DOHH2 (cell line): ENCODE data around the gene RAD23B.

Experiments
- H3F3A ChIP-seq: fragments of 200-600 bp; sonication (generic), shearing (Covaris generic); 2 replicates; pipeline ENCODE4 v1.6.0; 2016; ENCODE audit warnings: antibody characterized with exemption, mild to moderate bottlenecking; ENCODE audit not compliant: control insufficient read depth, insufficient read depth
- H3K27ac ChIP-seq: fragments of 200-600 bp; sonication (generic); 2 replicates; pipeline ENCODE4 v1.5.1; 2014; ENCODE audit warnings: low read depth, mild to moderate bottlenecking, low read length, moderate library complexity
- H3K27me3 ChIP-seq: fragments of 200-600 bp; sonication (generic); 2 replicates; pipeline ENCODE4 v1.6.1; 2014; ENCODE audit warnings: mild to moderate bottlenecking, low read length, mixed read lengths; ENCODE audit not compliant: control insufficient read depth
- H3K36me3 ChIP-seq: fragments of 200-600 bp; sonication (generic); 2 replicates; pipeline ENCODE4 v1.6.1; 2014; ENCODE audit warnings: mild to moderate bottlenecking, low read length, moderate library complexity, mixed read lengths; ENCODE audit not compliant: control insufficient read depth
- H3K4me1 ChIP-seq: fragments of 200-600 bp; sonication (generic); 2 replicates; pipeline ENCODE4 v1.6.1; 2014; ENCODE audit warnings: mild to moderate bottlenecking, low read length, mixed read lengths; ENCODE audit not compliant: control insufficient read depth
- H3K4me2 ChIP-seq: fragments of 200-600 bp; sonication (generic); 2 replicates; pipeline ENCODE4 v1.6.0; 2014; ENCODE audit warnings: mild to moderate bottlenecking, low read length, moderate library complexity
- H3K4me3 ChIP-seq: fragments of 200-600 bp; sonication (generic); 2 replicates; pipeline ENCODE4 v1.5.1; 2014; ENCODE audit warnings: mild to moderate bottlenecking, low read length, mixed read lengths
- H3K79me2 ChIP-seq: fragments of 200-600 bp; sonication (generic); 2 replicates; pipeline ENCODE4 v1.6.1; 2014; ENCODE audit warnings: mild to moderate bottlenecking, low read length, mixed read lengths; ENCODE audit not compliant: control insufficient read depth
- H3K9me2 ChIP-seq: fragments of 200-600 bp; sonication (generic); replicated peaks from 2 replicates; pipeline ENCODE4 v1.6.1; 2014; ENCODE audit warnings: mild to moderate bottlenecking, low read length, mixed read lengths; ENCODE audit not compliant: control insufficient read depth
- H3K9me3 ChIP-seq: fragments of 200-600 bp; sonication (generic); 2 replicates; pipeline ENCODE4 v1.6.1; 2014; ENCODE audit warnings: antibody characterized with exemption, low read length, mixed read lengths; ENCODE audit not compliant: control insufficient read depth, insufficient read depth
- H4K20me1 ChIP-seq: fragments of 200-600 bp; sonication (generic); 2 replicates; pipeline ENCODE4 v1.6.0; 2014; ENCODE audit warnings: low read depth, mild to moderate bottlenecking, antibody characterized with exemption, low read length, moderate library complexity; ENCODE audit not compliant: control insufficient read depth, insufficient read depth
- CTCF ChIP-seq: fragments of 200-600 bp; sonication (generic); IDR thresholded peaks from one replicate; pipeline ENCODE4 v1.5.1; 2014; ENCODE audit warnings: antibody characterized with exemption, mild to moderate bottlenecking, low read depth, low read length; ENCODE audit not compliant: poor library complexity, severe bottlenecking
- EZH2phosphoT487 ChIP-seq: fragments of 200-600 bp; sonication (generic); IDR thresholded peaks from 2 replicates; pipeline ENCODE4 v1.6.1; 2017; ENCODE audit warnings: borderline replicate concordance, mild to moderate bottlenecking, antibody characterized with exemption, low read length, moderate library complexity, mixed read lengths

Gene RAD23B

GRCh38 chr9:107243742-107244141 is 39.3 kb upstream of the RAD23B start:
- Histone ChIP-seq H3K4me2 (no peak overlapping the region), H3K4me3 (no peak overlapping the region), H3K4me1 (no peaks in the 10 kb centered on the region), H3K79me2 (no peaks in the 10 kb centered on the region), H3F3A (no peaks in the 10 kb centered on the region), H3K9me3 (no peaks in the 10 kb centered on the region), H3K36me3 (no peaks in the 10 kb centered on the region), H3K9me2 (no peaks in the 10 kb centered on the region), H3K27me3 (peaks cover 3% of the 10 kb centered on the region), H4K20me1 (no peaks in the 10 kb centered on the region), H3K27ac (no peak overlapping the region)
- TF ChIP-seq CTCF, result no peak
- TF ChIP-seq EZH2phosphoT487, result no peak

GRCh38 chr9:107246259-107247254 is 36.5 kb upstream of the RAD23B start:
- Histone ChIP-seq H3K4me1 (no peaks in the 10 kb centered on the region), H3K4me3 (no peak overlapping the region), H3K36me3 (no peaks in the 10 kb centered on the region), H3K4me2 (no peak overlapping the region), H4K20me1 (no peaks in the 10 kb centered on the region), H3F3A (no peaks in the 10 kb centered on the region), H3K79me2 (no peaks in the 10 kb centered on the region), H3K27ac (no peak overlapping the region), H3K9me2 (no peaks in the 10 kb centered on the region), H3K9me3 (no peaks in the 10 kb centered on the region), H3K27me3 (peaks cover 6% of the 10 kb centered on the region)
- peak; percentile 47 for TF ChIP-seq CTCF
- no peak for TF ChIP-seq EZH2phosphoT487

- Histone ChIP-seq H3F3A (no peaks in the 10 kb centered on the region), H3K36me3 (no peaks in the 10 kb centered on the region), H3K27me3 (peaks cover 12% of the 10 kb centered on the region), H3K9me2 (no peaks in the 10 kb centered on the region), H3K79me2 (no peaks in the 10 kb centered on the region), H3K27ac (no peak overlapping the region), H3K9me3 (no peaks in the 10 kb centered on the region), H3K4me2 (no peak overlapping the region), H4K20me1 (no peaks in the 10 kb centered on the region), H3K4me3 (no peak overlapping the region), H3K4me1 (no peaks in the 10 kb centered on the region)
- TF ChIP-seq CTCF (no peak), EZH2phosphoT487 (no peak)
Measured at GRCh38 chr9:107248714-107249113, 34.4 kb upstream of the RAD23B start.
